DMS 273 treated with DMSO at 0.1 percent for 48 hours (cell line): Measurements from ENCODE around the gene TFPT.
"Not testable (repeated sequence)": the region's sequence is repeated elsewhere in the genome, so short reads cannot be mapped to it uniquely, and the experiment has no call there.

Source experiments
- DNase-seq: peaks from one replicate; lab custom pipeline; 2025; lab: John Stamatoyannopoulos, UW

TFPT gene

DNA sequence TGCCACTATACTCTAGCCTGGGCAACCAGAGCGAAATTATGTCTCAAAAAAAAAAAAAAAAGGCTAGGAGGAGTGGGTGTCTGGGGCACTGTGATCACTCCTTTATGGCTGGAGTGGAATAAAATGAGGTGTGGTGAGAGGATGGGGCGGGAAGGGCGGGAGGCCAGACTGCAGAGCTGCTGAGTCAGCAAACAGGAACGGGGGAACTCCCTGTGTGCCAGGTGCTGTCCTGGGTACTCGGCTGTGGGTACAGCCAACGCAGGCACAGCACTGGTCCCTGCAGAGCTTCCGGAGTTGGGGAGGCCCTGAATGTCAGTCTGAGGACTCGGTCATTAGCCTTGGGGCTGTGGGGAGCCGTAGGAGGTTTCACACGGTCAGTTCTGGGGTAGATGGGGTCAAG, 5.8 kb upstream of the TFPT start:
- no peak for DNase-seq

DNA sequence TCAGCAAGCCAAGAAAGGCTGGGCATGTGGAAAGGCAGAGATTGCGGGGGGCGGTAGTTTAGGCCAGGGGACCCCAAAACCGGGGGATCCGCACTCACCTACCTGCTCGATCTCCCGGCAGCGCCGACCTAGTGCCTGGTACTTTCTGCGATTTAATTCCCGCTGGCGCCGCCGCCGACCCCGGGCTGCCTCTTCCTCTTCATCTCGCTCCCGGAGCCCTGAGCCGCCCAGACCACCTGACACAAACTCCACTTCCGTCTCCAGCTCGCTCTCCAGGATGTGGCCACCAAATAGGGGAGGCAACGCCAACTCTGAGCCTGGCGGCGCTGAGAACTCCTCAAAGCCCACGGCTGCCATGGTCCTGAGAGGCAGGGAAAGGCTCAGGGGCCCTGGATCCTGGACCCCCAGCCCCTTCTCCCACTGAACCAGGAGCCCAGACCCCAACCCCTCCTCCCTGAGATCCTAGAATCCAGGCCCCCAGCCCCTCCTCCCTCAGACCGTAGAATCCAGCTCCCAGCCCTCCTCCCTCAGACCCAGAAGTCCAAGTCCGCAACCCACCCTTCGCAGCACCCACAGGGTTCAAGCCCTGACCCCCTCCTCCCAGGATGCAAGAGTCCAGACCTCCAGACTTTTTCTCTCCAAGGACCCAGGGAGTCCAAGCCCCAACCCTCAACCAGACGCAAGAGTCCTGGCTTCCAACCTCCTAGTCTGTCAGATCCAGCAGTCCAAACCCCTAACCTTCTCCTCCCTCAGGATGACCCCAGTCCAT, 933 bp downstream of the TFPT start:
- DNase-seq: no peak

DNA sequence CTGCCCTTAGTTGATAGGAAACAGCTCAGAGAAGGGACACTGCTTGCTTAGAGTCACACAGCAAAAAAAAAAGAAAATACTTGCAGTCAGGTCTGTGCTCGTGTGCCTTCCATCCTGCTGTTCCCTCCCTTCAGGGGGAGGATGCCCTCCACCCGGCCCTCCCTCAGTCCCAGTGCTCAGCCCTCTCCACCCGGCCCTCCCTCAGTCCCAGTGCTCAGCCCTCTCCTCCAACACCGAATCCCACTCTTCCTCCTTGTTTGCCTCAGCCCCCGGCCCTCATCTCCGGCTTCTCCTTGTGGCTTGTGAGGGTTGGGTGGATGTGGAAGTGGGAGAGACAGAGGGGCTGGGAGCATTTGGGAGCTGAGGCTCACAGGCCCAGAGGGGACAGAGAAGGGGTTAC, 5.8 kb downstream of the TFPT start:
- DNase-seq: no peak

DNA sequence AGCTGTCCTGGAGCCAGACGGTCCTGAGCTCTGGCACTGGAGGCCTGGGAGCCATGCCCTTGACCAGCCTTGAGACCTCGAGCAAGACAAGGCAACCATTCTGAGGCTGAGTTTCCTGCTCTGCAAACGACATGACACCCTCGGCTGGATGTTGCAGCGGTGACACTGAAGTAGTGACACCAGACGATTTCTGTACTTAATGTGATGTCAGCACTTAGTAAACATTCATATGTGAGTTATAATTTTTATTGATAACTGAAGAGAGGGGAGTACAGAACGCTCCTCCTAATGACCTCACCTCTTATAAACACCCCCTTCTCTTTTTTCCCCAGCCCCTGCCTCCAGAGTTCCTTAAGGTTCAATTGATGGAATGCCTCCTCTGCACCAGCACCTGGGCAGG, 7.0 kb downstream of the TFPT start:
- no peak for DNase-seq

DNA sequence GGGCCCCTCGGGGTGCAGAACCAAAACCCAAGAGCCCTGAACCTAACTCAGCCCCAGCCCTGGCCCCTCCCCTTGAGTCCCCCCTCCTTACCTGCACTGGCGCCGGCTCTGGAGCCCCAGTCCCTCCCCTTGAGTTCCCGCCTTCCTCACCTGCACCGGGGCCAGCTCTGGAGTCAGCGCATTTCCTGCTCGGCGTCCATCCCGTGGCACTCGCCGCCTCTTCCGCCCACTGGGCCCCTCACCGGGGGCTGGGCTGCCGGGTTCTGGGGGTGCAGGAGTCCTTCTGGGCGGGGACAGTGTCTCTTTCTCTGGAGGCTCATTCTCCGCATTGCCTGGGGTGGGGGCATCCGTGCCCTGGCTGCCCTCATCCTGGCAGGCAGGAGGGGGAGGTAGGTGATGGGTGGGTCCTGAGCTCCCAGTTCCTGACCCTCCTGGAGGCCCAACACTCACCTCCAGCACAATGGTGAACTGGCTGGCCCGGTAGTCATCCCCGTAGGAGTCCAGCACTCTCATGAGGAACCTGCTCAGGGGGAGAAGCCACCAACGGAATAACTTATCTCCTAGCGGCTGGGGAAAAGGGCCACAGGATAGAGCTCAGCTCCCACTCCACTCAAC, 7.5 kb downstream of the TFPT start:
- no peak for DNase-seq

DNA sequence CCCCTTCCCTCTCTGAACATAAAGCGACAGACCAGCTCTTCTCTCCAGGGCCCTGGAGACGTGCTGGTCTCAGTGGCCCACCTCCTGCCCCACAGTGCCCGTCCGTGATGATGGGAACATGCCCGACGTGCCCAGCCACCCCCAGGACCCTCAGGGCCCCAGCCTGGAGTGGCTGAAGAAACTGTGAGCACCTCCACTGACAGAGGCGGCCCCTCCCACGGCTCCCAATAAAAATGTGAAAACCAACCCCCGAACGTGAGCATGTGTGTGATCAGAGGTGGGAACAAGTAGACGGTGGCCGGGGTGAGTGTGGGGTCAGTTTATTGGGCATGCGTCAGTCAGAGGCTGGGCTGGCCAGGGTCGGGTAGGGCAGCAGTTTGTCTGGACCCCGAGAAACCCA, 8.7 kb downstream of the TFPT start:
- DNase-seq: no peak

DNA sequence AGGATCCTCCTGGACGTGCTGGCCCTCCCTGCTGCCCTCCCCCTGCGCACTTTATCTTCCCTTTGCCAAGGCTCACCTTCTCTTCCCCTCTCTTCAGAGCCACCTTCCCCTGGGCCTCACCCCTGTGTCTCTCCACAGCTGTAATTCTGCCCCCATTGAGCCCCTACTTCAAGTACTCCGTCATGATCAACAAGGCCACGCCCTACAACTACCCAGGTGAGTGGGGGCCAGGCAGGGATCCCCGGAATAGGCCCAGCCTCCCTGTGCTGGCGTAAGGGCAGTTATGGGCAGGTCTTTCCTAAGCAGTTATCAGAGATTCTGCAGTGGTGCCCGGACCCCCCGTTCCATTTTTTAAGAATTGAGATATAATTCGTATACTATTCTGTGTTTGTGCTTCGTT, 9.7 kb downstream of the TFPT start:
- DNase-seq: no peak

DNA sequence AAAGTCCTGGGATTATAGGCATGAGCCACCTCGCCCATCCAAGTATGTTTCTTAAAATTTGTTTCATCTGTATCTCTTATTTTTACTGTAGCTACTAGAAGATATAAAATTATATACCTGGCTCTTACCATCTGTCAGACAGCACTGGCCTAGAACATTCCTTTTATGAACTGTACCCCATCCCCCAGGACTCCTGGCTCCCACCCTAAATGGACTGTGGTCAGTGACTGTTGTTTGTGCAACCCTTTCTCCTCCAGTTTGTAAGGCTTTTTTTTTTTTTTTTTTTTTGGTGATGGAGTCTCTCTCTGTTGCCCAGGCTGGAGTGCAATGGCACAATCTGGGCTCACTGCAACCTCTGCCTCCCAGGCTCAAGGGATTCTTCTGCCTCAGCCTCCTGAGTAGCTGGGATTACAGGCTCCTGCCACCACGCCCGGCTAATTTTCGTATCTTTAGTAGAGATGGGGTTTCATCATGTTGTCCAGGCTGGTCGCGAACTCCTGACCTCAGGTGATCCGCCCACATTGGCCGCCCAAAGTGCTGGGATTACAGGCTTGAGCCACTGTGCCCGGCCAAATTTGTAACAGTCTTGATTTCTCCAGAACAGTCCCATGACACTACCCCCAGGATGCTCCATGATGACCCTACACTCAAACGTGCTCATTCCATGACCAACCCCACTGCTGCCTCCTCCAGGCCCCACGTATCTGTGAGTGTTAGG, 10.3 kb downstream of the TFPT start:
- DNase-seq: no peak

DNA sequence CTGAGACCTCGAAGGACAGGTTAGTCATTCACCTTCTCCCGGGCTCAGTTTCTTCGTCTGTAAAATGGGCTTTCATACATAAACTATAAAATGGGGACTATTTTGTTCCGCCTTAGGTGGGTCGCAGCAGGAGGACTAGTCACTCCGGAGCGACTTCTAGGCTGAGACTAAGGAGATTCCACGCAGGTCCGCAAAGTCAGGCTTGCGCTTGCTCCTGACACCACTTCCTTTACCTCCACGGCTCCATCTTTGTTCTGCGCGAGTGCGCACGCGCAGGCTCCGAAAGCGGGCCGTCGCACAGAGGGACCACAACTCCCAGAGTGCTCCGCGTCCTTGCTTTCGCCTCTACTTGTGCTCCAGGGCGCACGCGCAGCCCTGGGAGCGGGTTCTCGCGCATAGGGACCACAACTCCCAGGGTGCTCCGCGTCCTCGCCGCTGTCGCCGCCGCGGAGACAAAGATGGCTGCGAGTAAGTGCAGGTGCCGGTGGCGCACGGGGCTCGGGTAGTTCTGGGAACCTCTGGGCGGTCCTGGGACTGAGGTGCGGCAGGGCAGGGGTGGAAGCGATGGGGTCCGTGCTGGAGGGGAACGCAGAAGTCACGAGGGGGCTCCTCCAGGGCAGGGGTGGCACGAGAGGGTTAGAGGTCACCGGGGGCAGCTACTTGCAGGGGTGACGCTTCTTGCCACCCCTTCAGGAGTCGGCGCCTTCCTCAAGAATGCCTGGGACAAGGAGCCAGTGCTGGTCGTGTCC, 12.9 kb downstream of the TFPT start, which contains the start of gene NDUFA3:
TSS of gene NDUFA3 (plus strand) at position 435 of the 749 bp plus-strand sequence. CDS start at position 459, 24 bp downstream.
- DNase-seq: peak; percentile 94

DNA sequence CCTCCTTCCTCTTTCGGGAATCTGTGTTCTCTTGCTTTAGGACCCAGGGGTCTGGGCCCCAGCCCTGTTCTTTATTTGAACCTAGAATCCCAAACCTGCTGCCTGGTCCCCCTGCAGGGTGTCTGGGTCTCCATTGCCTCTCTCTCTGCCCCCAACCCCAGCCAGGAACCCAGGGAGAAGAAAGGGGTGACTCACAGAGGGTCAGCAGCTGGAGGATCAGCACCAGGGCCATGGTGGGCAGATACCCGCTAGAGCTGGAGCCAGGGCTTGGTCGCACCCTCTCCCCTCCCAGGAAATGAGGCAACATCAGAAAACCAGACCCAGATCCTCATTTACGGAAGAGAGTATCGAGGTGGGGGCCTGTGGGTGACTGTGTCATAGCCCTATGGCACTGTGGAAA, 14.9 kb downstream of the TFPT start, which contains the start of gene OSCAR:
TSS of gene OSCAR (minus strand) at position 243 of the 400 bp plus-strand sequence. CDS start at position 232, 11 bp downstream.
- DNase-seq: no peak

DNA sequence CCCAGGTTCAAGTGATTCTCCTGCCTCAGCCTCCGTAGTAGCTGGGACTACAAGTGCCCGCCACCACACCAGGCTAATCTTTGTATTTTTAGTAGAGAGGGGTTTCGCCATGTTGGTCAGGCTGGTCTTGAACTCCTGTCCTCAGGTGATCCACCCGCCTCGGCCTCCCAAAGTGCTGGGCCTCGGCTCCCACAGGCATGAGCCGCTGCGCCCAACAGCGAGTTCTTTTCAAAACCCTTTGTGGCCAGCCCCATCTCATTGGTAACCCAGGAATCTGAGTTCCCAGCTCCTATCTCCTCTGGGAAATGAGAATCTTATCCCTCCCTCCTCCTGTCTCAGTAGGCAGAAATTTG, 15.6 kb downstream of the TFPT start:
- DNase-seq: not testable (repeated sequence)

DNA sequence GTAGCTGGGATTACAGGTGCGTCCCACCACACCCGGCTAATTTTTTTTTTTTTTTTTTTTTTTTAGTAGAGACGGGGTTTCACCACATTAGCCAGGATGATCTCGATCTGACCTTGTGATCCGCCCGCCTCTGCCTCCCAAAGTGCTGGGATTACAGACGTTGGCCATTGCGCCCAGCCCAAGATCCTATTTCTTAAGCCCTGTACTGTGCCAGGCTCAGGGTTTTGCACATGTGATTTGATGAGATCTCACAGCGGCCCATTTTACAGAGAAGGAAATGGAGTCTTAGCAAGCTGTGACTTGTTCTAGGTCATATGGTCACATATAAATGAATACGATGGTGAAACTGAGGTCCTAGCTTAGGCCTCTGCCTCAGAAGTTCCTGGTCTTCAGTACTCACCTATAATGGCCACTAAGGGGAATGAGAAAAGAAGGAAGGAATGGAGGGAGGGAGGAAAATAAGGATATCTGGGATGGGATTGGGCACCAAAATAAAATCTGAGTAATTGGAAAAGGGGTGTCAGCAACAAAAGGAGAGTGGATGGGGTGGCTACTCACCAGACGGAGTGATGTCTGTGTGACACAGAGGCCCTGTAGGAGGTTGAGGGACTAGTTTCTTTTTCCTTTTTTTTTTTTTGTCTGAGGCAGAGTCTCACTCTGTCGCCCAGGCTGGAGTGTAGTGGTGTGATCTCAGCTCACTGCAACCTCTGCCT, 16.1 kb downstream of the TFPT start:
- DNase-seq: no peak

DNA sequence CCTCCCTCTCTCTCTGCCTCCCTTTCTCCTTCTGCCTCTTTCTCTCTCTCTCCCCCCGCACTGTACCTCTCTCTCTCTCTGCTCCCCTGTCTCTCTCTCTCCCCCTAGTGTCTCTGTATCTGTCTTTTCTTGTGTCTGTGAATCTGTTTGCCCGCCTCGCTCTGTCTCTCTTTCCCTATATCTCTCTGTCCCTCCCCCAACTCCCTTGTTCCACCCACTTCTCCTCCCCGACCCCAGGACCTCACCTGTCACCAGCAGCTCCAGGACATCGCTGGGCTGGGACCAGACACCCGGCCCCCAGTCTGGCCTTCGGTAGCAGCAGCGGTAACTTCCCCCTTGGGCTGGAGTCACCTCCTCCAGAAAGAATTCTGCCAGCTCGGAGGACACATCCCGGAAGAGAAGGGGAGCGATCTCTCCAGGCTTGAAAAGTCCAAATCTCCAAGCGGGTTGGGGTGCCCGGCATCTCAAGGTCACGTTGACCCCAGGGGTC, 18.8 kb downstream of the TFPT start:
- no peak for DNase-seq

DNA sequence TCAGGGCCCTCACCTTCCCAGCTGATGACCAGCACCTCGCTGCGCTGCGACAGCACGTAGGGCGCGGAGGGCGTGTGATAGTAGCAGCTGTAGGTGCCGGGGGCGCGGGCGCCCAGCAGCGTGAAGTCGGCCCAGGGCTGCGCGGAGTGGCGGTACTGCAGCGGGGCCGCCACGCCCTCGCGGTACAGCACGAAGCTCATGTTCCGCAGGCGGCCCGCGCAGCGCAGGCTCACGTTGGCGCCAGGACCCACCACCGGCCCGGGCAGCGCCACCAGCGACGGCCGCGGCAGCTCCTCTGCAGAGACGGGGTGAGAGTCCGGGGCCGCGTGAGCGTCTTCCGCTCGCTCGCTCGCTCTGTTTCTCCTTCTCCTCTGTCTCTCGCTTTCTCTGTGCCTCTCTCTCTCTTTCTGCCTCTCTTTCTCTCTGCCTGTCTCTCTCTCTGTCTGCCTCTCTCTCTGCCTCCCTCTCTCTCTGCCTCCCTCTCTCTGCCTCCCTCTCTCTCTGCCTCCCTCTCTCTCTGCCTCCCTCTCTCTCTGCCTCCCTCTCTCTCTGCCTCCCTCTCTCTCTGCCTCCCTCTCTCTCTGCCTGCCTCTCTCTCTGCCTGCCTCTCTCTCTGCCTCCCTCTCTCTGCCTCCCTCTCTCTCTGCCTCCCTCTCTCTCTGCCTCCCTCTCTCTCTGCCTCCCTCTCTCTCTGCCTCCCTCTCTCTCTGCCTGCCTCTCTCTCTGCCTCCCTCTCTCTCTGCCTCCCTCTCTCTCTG, 19.4 kb downstream of the TFPT start:
- DNase-seq: not testable (repeated sequence)

DNA sequence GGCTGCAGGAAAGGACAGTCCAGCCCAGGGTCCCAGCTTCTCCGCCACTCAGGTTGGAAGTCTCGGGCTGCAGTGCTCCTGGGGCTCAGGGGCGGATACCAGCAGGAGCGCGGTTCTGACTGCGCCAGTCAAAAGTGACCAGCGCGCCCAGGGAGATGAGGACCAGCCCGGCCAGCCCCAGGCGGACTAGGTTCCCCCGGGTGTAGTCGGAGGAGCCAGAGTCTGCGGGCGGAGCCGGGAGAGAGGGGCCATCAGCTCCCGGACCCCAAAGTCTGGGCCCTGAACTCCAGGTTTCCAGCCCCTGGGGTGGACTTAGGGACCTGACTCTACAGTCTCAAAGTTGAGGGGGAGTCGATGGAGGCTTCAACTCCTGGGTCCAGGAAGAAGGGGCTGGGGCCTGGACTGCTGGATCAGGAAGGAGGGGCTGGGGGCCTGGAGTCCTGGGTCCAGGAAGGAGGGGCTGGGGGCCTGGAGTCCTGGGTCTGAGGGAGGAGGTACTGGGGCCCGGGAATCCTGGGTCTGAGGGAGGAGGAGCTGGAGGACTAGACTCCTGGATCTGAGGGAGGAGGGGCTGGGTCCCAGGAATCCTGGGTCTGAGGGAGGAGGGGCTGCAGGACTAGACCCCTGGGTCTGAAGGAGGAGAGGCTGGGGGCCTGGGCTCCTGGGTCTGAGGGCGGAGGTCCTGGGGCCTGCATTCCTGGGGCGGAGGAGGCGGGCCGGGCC, 20.2 kb downstream of the TFPT start:
- DNase-seq: no peak

DNA sequence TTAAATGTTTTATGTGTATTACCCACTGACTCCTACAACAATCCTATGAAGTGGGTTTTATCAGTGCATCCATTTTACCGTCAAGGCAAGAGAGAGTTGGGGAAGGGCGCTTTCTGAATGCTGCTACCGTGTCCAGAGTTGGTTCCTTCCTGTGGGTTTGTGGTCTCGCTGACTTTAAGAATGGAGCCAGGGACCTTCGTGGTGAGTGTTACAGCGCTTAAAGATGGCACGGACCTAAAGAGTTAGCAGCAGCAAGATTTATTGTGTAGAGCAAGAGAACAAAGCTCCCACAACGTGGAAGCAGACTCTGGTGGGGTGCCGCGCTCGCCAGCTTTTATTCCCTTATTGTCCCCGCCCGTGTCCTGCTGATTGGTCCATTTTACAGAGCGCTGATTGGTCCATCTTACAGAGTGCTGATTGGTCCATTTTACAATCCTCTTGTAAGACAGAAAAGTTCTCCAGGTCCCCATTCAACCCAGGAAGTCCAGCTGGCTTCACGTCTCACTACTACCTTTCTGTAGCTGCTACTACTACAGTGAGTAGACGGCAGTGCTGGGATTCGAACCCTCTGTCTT, 20.9 kb downstream of the TFPT start:
- DNase-seq: no peak

DNA sequence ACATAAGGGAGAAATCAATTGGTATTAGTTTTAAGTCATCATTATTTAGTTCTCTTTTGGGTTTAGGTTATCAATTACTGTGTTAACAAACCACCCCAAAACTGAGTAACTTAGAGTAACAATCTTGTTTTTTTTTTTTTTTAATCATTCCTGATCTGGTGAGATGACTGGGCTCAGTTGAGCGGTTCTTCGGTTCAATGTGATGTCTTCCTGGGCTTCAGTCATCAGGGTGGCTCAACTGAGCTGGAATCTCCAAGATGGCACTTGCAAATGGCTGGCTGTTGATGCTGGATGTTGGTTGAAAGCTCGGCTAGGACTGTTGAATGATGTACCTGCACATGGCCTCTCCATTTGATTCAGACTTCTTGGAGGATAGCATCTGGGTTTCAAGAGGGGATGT, 31.0 kb downstream of the TFPT start:
- no peak for DNase-seq

DNA sequence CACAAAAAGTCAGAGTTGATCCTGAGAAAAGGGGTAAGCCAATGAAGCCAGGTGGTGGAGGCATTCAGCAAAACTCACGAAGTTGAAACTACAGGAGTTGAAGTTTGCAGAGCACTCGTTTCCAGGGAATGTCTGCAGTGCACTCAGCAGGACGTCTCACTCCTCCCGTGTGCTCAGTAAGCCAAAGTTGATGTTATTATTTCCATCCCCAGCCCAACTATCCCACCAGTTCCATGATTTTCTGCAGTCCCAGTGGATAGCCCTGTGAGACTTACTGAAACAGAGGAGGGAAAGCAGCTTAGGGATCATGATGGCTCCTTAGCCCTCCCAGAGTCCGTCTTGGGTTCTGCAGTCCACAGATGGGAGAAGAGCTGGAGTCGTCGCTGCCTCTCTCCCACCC, 34.4 kb downstream of the TFPT start, which contains the start of gene TARM1:
TSS of gene TARM1 (minus strand) at position 334 of the 400 bp plus-strand sequence. CDS start at position 309, 25 bp downstream.
- no peak for DNase-seq

DNA sequence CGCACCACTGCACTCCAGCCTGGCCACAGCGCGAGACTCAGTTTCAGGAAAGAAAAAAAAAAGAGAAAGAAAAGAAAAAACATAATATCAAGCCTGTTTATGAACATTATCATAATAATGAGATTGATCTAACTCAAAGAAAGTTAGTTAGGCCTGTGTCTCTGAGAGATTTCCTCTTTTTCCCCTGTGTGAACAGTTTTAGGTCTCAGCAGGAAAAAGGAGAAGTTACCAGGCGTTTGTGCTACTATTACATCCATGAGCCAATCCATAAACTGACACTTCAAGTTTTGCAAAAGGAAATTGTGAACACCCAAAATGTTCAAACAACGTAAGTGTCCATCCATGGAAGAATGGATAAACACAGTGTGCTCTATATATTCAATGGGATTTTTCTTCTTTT, 38.1 kb downstream of the TFPT start:
- DNase-seq: no peak

DNA sequence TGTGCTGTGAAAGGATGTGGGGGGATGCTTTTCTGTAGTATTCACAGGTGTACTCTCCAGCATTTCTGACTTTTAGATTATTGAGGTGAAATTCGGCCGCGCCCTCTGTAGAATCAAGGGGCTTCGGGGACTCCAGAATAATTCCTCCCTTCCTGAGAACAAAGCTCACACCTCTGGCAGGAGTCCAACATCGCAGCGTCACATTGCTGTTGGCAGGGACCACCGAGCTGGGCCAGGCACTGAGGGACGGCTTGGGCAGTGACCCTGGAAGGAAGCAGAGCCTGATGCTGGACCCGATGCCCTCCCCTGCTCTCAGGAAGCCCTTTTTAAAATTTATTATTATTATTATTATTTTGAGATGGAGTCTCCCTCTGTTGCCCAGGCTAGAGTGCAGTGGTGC, 40.6 kb downstream of the TFPT start:
- no peak for DNase-seq
